Measurements from ENCODE around the gene PCCA. TPM values are rescaled to one million over a fixed set of nuclear protein-coding genes. Genes with fewer than 3 reads are reported as not detected.

Gene PCCA
- polyA plus RNA-seq, 4 donors = 3.0 to 24.7 (median 14.8) TPM

GRCh38 chr13:100254002-100254401, 165.1 kb downstream of the PCCA start:
- Histone ChIP-seq H3K4me1 (ENCODE audit: control insufficient read depth in 3 of 3, insufficient read depth in 2 of 3, low read depth in 1 of 3, low read length in 2 of 3) (no peaks in the 10 kb centered on the region), H3K9me3 (ENCODE audit: control insufficient read depth in 2 of 2, insufficient read depth in 1 of 2, low read depth in 1 of 2, low read length in 1 of 2) (no peaks in the 10 kb centered on the region), H3K4me3 (ENCODE audit: low read depth in 1 of 3, low read length in 3 of 3) (no peak overlapping the region), H3K27me3 (ENCODE audit: control insufficient read depth in 3 of 3, insufficient read depth in 3 of 3, low read length in 3 of 3) (no peaks in the 10 kb centered on the region), H3K27ac (ENCODE audit: low read depth in 1 of 3, low read length in 2 of 3) (no peak overlapping the region), H3K36me3 (ENCODE audit: control insufficient read depth in 3 of 3, insufficient read depth in 2 of 3, low read depth in 1 of 3, low read length in 3 of 3) (peaks cover 0 to 2% (median 0%) of the 10 kb centered on the region in 3 donors)
- DNase-seq = no peak
- FAIRE-seq = no peak
- 83 to 91% (median 88%) methylated on average over 7 of the region's 7 CpGs for WGBS, 3 donors

GRCh38 chr13:100262404-100262803, 173.5 kb downstream of the PCCA start:
- DNase-seq (no peak), FAIRE-seq (no peak)
- no peak overlapping the region for H3K27ac ChIP-seq (ENCODE audit: low read depth in 1 of 3, low read length in 2 of 3)
- no peak overlapping the region for H3K4me3 ChIP-seq (ENCODE audit: low read depth in 1 of 3, low read length in 3 of 3)
- no peaks in the 10 kb centered on the region for H3K4me1 ChIP-seq (ENCODE audit: control insufficient read depth in 3 of 3, insufficient read depth in 2 of 3, low read depth in 1 of 3, low read length in 2 of 3)
- WGBS, 3 donors = 90 to 92% (median 91%) methylated on average over 3 of the region's 3 CpGs
- H3K27me3 ChIP-seq (ENCODE audit: control insufficient read depth in 3 of 3, insufficient read depth in 3 of 3, low read length in 3 of 3) = no peaks in the 10 kb centered on the region
- no peaks in the 10 kb centered on the region for H3K9me3 ChIP-seq (ENCODE audit: control insufficient read depth in 2 of 2, insufficient read depth in 1 of 2, low read depth in 1 of 2, low read length in 1 of 2)
- no peaks in the 10 kb centered on the region for H3K36me3 ChIP-seq (ENCODE audit: control insufficient read depth in 3 of 3, insufficient read depth in 2 of 3, low read depth in 1 of 3, low read length in 3 of 3)

GRCh38 chr13:100266026-100266425, 177.1 kb downstream of the PCCA start:
- Histone ChIP-seq H3K36me3 (ENCODE audit: control insufficient read depth in 3 of 3, insufficient read depth in 2 of 3, low read depth in 1 of 3, low read length in 3 of 3) (peaks cover 0 to 6% (median 0%) of the 10 kb centered on the region in 3 donors), H3K9me3 (ENCODE audit: control insufficient read depth in 2 of 2, insufficient read depth in 1 of 2, low read depth in 1 of 2, low read length in 1 of 2) (no peaks in the 10 kb centered on the region), H3K4me3 (ENCODE audit: low read depth in 1 of 3, low read length in 3 of 3) (no peak overlapping the region), H3K27me3 (ENCODE audit: control insufficient read depth in 3 of 3, insufficient read depth in 3 of 3, low read length in 3 of 3) (no peaks in the 10 kb centered on the region), H3K27ac (ENCODE audit: low read depth in 1 of 3, low read length in 2 of 3) (no peak overlapping the region), H3K4me1 (ENCODE audit: control insufficient read depth in 3 of 3, insufficient read depth in 2 of 3, low read depth in 1 of 3, low read length in 2 of 3) (no peaks in the 10 kb centered on the region)
- FAIRE-seq = no peak
- DNase-seq = no peak
- 93 to 100% (median 95%) methylated on average over 2 of the region's 2 CpGs for WGBS, 3 donors

- DNase-seq (peak in 1 of 2 donors; percentile 5), FAIRE-seq (no peak)
- whole genome bisulfite sequencing, 3 donors = 61 to 93% (median 88%) methylated on average over 2 of the region's 2 CpGs
- Histone ChIP-seq H3K27ac (ENCODE audit: low read depth in 1 of 3, low read length in 2 of 3) (no peak overlapping the region), H3K36me3 (ENCODE audit: control insufficient read depth in 3 of 3, insufficient read depth in 2 of 3, low read depth in 1 of 3, low read length in 3 of 3) (peaks cover 0 to 8% (median 2%) of the 10 kb centered on the region in 3 donors), H3K4me1 (ENCODE audit: control insufficient read depth in 3 of 3, insufficient read depth in 2 of 3, low read depth in 1 of 3, low read length in 2 of 3) (no peaks in the 10 kb centered on the region), H3K9me3 (ENCODE audit: control insufficient read depth in 2 of 2, insufficient read depth in 1 of 2, low read depth in 1 of 2, low read length in 1 of 2) (no peaks in the 10 kb centered on the region), H3K27me3 (ENCODE audit: control insufficient read depth in 3 of 3, insufficient read depth in 3 of 3, low read length in 3 of 3) (no peaks in the 10 kb centered on the region), H3K4me3 (ENCODE audit: low read depth in 1 of 3, low read length in 3 of 3) (no peak overlapping the region)
Observed at GRCh38 chr13:100269837-100270236, 180.9 kb downstream of the PCCA start.

- H3K27me3 ChIP-seq (ENCODE audit: control insufficient read depth in 3 of 3, insufficient read depth in 3 of 3, low read length in 3 of 3) = no peaks in the 10 kb centered on the region
- H3K27ac ChIP-seq (ENCODE audit: low read depth in 1 of 3, low read length in 2 of 3) = no peak overlapping the region
- peaks cover 0 to 12% (median 5%) of the 10 kb centered on the region in 3 donors for H3K36me3 ChIP-seq (ENCODE audit: control insufficient read depth in 3 of 3, insufficient read depth in 2 of 3, low read depth in 1 of 3, low read length in 3 of 3)
- WGBS, 3 donors = 89 to 95% (median 92%) methylated on average over 6 of the region's 6 CpGs
- no peak overlapping the region for H3K4me3 ChIP-seq (ENCODE audit: low read depth in 1 of 3, low read length in 3 of 3)
- FAIRE-seq (no peak), DNase-seq (no peak)
- no peaks in the 10 kb centered on the region for H3K4me1 ChIP-seq (ENCODE audit: control insufficient read depth in 3 of 3, insufficient read depth in 2 of 3, low read depth in 1 of 3, low read length in 2 of 3)
- H3K9me3 ChIP-seq (ENCODE audit: control insufficient read depth in 2 of 2, insufficient read depth in 1 of 2, low read depth in 1 of 2, low read length in 1 of 2) = no peaks in the 10 kb centered on the region
Observed at GRCh38 chr13:100273138-100273537, 184.2 kb downstream of the PCCA start.

- Histone ChIP-seq H3K4me1 (ENCODE audit: control insufficient read depth in 3 of 3, insufficient read depth in 2 of 3, low read depth in 1 of 3, low read length in 2 of 3) (no peaks in the 10 kb centered on the region), H3K9me3 (ENCODE audit: control insufficient read depth in 2 of 2, insufficient read depth in 1 of 2, low read depth in 1 of 2, low read length in 1 of 2) (no peaks in the 10 kb centered on the region), H3K36me3 (ENCODE audit: control insufficient read depth in 3 of 3, insufficient read depth in 2 of 3, low read depth in 1 of 3, low read length in 3 of 3) (peaks cover 0 to 12% (median 5%) of the 10 kb centered on the region in 3 donors), H3K4me3 (ENCODE audit: low read depth in 1 of 3, low read length in 3 of 3) (no peak overlapping the region), H3K27ac (ENCODE audit: low read depth in 1 of 3, low read length in 2 of 3) (no peak overlapping the region), H3K27me3 (ENCODE audit: control insufficient read depth in 3 of 3, insufficient read depth in 3 of 3, low read length in 3 of 3) (no peaks in the 10 kb centered on the region)
- DNase-seq = no peak
- no peak for FAIRE-seq
- 77 to 91% (median 79%) methylated on average over 6 of the region's 6 CpGs for WGBS, 3 donors
Observed at GRCh38 chr13:100273552-100273951, 184.7 kb downstream of the PCCA start.

GRCh38 chr13:100274942-100275506, 186.1 kb downstream of the PCCA start:
- Histone ChIP-seq H3K4me3 (ENCODE audit: low read depth in 1 of 3, low read length in 3 of 3) (no peak overlapping the region), H3K9me3 (ENCODE audit: control insufficient read depth in 2 of 2, insufficient read depth in 1 of 2, low read depth in 1 of 2, low read length in 1 of 2) (no peaks in the 10 kb centered on the region), H3K4me1 (ENCODE audit: control insufficient read depth in 3 of 3, insufficient read depth in 2 of 3, low read depth in 1 of 3, low read length in 2 of 3) (no peaks in the 10 kb centered on the region), H3K27ac (ENCODE audit: low read depth in 1 of 3, low read length in 2 of 3) (no peak overlapping the region), H3K27me3 (ENCODE audit: control insufficient read depth in 3 of 3, insufficient read depth in 3 of 3, low read length in 3 of 3) (no peaks in the 10 kb centered on the region), H3K36me3 (ENCODE audit: control insufficient read depth in 3 of 3, insufficient read depth in 2 of 3, low read depth in 1 of 3, low read length in 3 of 3) (peaks cover 0 to 6% (median 5%) of the 10 kb centered on the region in 3 donors)
- FAIRE-seq (no peak), DNase-seq (no peak)
- WGBS, 3 donors = 90 to 94% (median 91%) methylated on average over 12 of the region's 12 CpGs

GRCh38 chr13:100275746-100276145, 186.9 kb downstream of the PCCA start:
- no peak for FAIRE-seq
- WGBS, 3 donors = 90 to 96% (median 90%) methylated on average over 5 of the region's 5 CpGs

GRCh38 chr13:100280681-100281080, 191.8 kb downstream of the PCCA start:
- DNase-seq (no peak), FAIRE-seq (no peak)
- Histone ChIP-seq H3K4me1 (ENCODE audit: control insufficient read depth in 3 of 3, insufficient read depth in 2 of 3, low read depth in 1 of 3, low read length in 2 of 3) (no peaks in the 10 kb centered on the region), H3K27me3 (ENCODE audit: control insufficient read depth in 3 of 3, insufficient read depth in 3 of 3, low read length in 3 of 3) (no peaks in the 10 kb centered on the region), H3K9me3 (ENCODE audit: control insufficient read depth in 2 of 2, insufficient read depth in 1 of 2, low read depth in 1 of 2, low read length in 1 of 2) (no peaks in the 10 kb centered on the region), H3K36me3 (ENCODE audit: control insufficient read depth in 3 of 3, insufficient read depth in 2 of 3, low read depth in 1 of 3, low read length in 3 of 3) (peaks cover 0 to 2% (median 2%) of the 10 kb centered on the region in 3 donors), H3K27ac (ENCODE audit: low read depth in 1 of 3, low read length in 2 of 3) (no peak overlapping the region), H3K4me3 (ENCODE audit: low read depth in 1 of 3, low read length in 3 of 3) (no peak overlapping the region)
- 95 to 98% (median 98%) methylated on average over 5 of the region's 5 CpGs for WGBS, 3 donors

More at GRCh38 chr13:100275746-100276145, 186.9 kb downstream of the PCCA start:
- no peak for DNase-seq
- H3K4me1 ChIP-seq (ENCODE audit: control insufficient read depth in 3 of 3, insufficient read depth in 2 of 3, low read depth in 1 of 3, low read length in 2 of 3) = no peaks in the 10 kb centered on the region
- H3K9me3 ChIP-seq (ENCODE audit: control insufficient read depth in 2 of 2, insufficient read depth in 1 of 2, low read depth in 1 of 2, low read length in 1 of 2) = no peaks in the 10 kb centered on the region
- peaks cover 0 to 7% (median 5%) of the 10 kb centered on the region in 3 donors for H3K36me3 ChIP-seq (ENCODE audit: control insufficient read depth in 3 of 3, insufficient read depth in 2 of 3, low read depth in 1 of 3, low read length in 3 of 3)
- no peak overlapping the region for H3K27ac ChIP-seq (ENCODE audit: low read depth in 1 of 3, low read length in 2 of 3)
- H3K27me3 ChIP-seq (ENCODE audit: control insufficient read depth in 3 of 3, insufficient read depth in 3 of 3, low read length in 3 of 3) = no peaks in the 10 kb centered on the region
- H3K4me3 ChIP-seq (ENCODE audit: low read depth in 1 of 3, low read length in 3 of 3) = no peak overlapping the region

All from small intestine (tissue), 7 donors.